ENCODE data around the gene DAP3.

- TF ChIP-seq GTF2F1 (IDR thresholded peaks at IDR 0.05; ENCODE audit: low read length) (no peak), CTCF (CRISPR knock-in tag; IDR thresholded peaks at IDR 0.05) (no peak)
These were observed 17.1 kb upstream of the DAP3 start for GRCh38 chr1:155671750-155672149.
